ENCODE measurements around the gene SCO1.
A peak's percentile ranks its signal among the peaks of the same experiment; 100 is the strongest.
"Not testable (repeated sequence)": the region's sequence is repeated elsewhere in the genome, so short reads cannot be mapped to it uniquely, and the experiment has no call there.

Gene SCO1

GRCh38 chr17:10724546-10725195 is 27.3 kb upstream of the SCO1 start:
- no peak for DNase-seq

DNA sequence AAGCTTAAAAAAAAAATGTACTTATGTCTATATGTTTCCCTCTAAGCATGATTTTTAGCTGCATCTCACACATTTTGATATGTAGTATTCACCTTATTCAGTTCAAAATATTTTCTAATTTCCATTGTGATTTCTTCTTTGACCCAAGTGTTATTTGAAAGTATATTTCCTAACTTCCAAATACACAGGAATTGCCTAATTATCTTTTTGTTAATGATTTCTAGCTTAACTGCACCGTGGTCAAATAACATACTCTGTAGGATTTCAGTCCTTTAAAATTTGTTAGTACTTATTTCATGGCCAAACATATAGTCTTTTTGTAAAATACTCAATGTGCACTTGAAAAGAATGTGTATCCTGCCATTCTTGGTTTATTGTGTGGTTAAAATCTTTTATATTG is 21.2 kb upstream of the SCO1 start:
- no peak for DNase-seq

GRCh38 chr17:10716218-10716617 is 18.9 kb upstream of the SCO1 start:
- no peak for DNase-seq

- no peak for DNase-seq
Measured at GRCh38 chr17:10713318-10713717, 16.0 kb upstream of the SCO1 start.

- no peak for DNase-seq
Measured at GRCh38 chr17:10705727-10706126, 8.4 kb upstream of the SCO1 start.

- peak; percentile 61 for DNase-seq
Measured at GRCh38 chr17:10702574-10702973, 5.2 kb upstream of the SCO1 start.

DNA sequence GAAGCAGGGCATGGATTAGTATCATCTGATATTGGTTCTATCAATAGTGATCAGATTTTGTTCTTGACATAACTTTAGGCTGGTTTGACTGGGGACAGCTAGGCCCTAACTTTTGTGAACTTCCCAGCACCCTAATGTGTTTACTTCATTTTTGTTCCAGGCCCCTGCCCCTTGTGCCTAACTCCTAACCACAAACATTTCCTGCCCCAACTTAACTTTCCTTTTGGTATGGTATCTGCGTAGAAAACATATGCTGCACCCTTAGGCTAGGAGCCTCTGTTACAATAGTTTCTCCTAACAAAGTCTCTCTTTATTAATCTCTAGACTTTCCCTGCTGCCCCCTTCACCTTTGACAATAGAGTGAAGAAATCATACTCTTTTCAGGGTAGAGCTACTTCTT is 2.5 kb upstream of the SCO1 start:
- no peak for DNase-seq

DNA sequence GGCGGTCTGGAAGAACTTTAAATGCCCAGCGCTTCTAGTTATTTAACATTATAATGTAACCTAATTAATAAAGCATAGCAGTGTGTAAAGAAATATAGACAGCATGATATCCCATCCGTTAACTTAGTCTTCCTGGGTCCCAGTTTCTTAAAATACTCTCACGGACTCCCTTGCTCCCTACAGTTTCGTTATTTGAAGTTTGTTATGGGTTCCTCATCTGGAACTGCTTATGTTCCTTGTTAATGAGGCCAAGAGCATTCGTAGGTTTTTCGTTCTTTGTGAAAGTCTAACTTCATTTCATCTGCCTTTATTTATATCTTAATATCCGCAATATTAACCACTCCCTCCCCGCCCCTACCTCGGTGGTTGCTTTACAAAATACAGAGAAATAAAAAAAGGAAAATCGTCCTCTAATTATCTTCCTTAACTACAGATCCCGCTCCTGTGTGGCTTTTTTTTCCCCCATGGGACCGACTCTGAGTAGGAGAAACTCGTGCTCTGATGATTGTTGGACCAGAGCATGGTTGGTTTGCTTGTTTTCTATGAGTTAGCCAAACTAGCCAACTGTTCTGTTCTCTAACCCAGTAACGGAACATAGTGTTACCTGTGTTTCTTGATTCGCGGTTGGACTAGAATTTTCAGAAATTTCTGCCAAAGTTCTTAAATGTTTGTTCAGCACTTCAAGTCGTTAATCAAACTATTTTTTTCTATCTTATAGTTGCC is 924 bp upstream of the SCO1 start:
- DNase-seq = peak; percentile 3

DNA sequence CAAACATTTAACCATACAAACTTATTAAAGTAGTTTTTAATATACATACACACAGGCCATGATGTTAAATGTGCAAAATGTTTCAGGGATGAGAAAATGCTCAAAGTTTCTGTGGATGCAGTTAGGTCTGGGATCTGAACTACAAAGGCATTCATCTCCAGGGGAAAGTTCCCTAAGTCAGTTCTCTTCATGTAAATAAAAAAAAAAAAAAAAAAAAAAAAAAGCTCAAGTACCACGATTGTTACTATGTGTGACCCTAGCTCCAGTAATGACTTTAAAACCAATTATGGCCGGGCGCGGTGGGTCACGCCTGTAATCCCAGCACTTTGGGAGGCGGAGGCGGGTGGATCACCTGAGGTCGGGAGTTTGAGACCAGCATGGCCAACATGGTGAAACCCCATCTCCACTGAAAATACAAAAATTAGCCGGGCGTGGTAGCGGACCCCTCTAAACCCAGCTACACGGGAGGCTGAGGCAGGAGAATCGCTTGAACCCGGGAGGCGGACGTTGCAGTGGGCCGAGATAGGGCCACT is 1.4 kb downstream of the SCO1 start:
- not testable (repeated sequence) for DNase-seq

DNA sequence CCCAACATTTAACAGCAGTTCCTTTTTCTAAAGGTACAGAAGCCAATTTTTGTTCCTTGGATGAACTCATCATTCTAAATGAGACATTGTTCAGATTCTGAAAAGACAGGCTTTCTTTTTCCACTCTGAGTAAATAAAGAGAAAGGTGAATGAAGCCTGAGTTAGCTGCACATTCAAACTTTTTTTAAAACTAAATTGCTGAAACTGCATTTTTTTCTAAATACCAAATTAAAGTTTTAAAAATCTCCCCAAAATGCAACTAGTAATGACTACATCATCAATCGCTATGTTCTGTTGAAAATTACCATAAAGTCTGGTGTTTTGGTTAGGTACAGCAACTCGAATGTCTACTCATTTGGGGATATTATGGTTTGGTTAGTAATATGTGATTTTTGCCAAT is 9.8 kb downstream of the SCO1 start:
- no peak for DNase-seq

- DNase-seq = peak; percentile 5
Measured at GRCh38 chr17:10683853-10684252, 13.5 kb downstream of the SCO1 start.

DNA sequence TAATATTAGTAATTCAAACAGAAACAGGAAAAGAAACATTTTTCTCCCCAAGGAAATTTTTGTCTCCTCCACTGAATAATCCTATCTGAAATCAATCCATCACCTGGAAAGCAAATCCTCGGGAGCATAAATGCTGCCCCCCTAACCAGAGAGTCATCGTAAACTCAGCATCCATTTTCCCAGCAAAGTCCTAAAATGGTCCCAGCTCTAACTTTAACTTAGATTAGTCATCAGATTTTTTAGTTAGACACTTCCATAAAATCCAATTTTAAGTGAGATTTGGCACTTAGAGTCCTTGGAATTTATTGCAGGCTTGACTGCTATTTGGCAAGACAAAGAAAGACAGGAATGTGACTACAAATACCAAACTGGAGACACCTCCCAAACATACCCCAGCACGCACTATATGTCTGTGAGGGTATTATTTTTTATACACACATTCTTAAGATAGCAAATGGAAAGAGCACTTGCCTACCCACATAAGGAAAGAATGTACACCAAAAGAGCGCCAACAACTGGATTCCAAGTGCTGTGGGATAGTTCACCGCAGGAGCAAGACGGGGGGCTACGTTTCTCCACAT is 15.4 kb downstream of the SCO1 start:
- no peak for DNase-seq

DNA sequence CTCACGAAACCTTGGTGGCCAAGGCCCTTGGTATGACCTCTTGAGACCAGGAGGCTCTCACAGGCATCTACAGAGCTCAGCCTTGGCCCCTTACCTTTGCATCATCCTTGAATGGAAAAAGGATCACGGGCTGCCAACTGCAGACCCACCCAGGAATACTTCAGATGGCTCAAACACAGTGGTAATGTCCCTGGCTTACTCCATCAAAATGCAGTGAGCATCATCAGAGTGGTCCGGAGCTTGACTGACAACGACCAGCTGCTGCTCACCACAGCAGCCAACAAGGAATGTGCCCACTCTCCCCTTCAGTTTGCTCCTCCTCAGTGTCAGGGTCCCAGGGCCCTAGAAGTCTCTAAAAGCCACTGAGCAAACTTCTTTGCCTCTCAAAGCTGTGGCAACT is 22.6 kb downstream of the SCO1 start:
- no peak for DNase-seq

DNA sequence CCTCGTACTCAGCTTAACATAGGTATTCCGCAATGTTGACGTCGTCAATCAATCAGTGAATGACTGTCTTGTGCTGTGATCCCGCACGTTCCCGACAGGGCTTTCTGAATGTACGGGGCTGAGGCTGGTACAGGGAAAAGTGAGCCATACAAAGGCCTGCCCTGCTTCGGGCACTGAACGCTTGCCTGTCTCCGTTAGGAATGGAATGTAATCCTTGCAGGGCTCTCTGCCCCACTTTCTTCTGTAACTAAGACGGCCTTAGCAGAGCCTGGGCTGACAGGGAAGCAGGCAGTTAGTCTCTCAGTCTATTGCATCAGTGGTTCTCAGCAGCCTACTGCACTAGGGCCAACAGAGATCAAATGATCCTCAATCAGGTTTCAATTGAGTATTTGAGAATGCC is 24.0 kb downstream of the SCO1 start:
- DNase-seq = no peak

- DNase-seq = no peak
Measured at GRCh38 chr17:10668775-10669174, 28.6 kb downstream of the SCO1 start.

DNA sequence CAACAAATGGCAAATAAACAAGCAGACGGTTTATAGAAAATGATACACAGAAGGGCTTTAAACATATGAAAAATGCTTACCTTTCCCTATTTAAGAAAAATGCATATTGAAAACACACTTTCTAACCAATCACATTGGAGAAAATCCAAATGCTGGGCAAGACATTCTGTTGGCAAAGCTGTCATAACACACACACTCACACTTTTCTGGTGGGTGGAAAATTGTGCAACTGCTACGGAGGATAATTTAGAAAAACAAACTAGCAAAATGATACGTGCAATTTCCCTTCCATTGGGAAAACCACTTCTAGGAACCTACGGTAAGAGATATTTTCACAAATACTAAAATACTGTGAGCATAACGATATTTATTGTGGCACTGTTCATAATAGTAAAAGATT is 30.4 kb downstream of the SCO1 start:
- no peak for DNase-seq

- DNase-seq = no peak
Measured at GRCh38 chr17:10664571-10664970, 32.8 kb downstream of the SCO1 start.

GRCh38 chr17:10663231-10663630 is 34.1 kb downstream of the SCO1 start:
- no peak for DNase-seq

DNA sequence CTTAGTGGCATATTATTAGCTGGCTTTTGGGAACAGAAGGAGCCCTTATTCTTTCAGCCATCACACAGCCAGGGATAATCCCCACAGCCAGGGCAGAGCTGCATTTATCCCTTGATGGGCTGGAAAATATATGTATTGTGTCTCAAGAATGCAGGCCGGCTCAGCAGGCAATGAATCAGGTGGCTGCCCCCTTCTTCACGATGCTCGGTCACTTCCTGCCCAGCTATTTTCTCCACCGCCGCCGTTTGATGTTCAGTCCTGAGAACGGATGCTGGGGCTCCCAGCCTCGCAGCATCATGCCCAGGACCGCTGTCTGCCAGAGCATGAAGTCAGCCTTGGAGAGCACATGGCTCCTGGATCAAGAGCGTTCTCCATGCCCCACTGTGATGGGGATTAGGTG is 35.9 kb downstream of the SCO1 start:
- no peak for DNase-seq

- no peak for DNase-seq
Measured at GRCh38 chr17:10657879-10658278, 39.5 kb downstream of the SCO1 start.

GRCh38 chr17:10657148-10657547 is 40.2 kb downstream of the SCO1 start, which contains the start of gene MYH3:
Gene MYH3, minus strand, starts transcription at chr17:10657309. Its CDS starts 2,245 bp downstream, at chr17:10655064.
- no peak for DNase-seq

DNA sequence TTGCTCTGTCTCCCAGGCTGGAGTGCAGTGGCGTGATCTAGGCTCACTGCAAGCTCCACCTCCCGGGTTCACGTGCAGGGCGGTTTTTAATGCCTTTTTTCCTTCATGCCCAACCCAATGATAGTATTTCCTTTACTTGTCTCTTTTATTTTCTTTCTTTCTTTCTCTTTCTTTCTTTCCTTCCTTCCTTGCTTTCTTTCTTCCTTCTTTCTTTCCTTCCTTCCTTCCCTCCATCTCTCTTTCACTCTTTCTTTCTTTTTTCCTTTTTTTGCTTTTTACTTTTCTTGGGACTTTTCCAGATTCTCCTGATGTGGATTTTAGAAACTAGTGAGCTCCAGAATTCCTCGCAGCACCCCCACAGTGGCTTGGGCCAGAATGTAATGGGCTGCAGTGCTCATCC is 43.3 kb downstream of the SCO1 start:
- no peak for DNase-seq

DNA sequence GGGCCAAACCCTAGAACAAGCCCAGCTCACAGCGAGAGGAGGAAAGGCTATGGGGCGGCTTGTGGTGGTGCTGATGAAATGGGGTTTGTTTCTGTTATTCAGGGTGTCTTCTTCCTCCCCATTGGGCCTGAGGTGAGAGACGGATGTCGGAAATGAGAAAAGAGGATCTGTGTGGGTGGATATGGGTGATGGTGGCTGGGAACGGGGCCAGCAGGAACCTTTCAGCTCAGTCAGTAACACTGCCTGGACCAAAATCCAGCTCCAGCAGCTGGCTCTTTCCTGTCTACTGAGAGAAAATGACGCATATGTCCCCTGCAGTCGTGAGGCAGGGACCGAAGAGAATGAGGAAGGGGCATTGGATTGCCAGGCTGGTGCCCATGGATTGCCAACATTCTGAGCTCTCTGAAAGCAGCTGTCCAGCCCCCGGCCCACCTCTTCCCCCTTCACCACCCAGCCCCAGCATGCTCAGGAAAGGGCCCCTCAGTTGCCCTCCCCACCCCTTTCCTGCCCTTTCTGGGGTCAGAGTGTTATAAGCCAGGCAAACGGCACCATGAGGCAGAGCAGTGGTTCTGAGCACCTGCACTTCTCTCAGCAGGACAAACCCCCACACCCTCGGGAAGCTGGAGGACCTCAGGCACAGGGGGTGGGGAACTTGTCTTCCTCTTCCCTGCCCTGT is 44.2 kb downstream of the SCO1 start:
- DNase-seq = no peak

- DNase-seq = no peak
Measured at GRCh38 chr17:10651927-10652326, 45.4 kb downstream of the SCO1 start.

Data from RPMI8226 (cell line).